ENCODE data around the gene OTULIN. TPM values are rescaled to one million over a fixed set of nuclear protein-coding genes. Genes with fewer than 3 reads are reported as not detected.

Gene OTULIN
- total RNA-seq, 6 experiments from 2014 or later, result 25.2 to 34.8 (median 29.2) TPM

GRCh38 chr5:14628346-14628745, 36.2 kb upstream of the OTULIN start:
- DNase-seq, result peak in 2 of 3 donors; percentile 54 to 56

DNA sequence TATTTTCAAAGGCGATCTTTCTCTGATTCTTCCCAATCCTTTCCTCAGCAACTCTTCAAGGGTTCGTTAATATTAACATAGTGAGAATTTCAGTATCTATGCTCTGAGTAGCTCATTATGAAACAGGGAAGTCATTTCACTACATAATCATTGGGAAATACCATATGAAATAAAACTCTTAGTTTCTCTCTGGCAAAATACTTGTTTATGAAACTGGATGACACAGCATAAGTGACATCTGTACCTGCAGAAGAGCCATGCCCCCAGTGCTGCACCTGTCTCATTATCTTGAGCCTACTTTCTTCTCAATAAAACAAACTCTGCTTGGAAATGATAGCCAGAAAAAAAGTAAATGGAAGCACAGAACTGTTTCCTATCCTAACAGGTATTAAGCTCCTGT, 33.8 kb upstream of the OTULIN start:
- TF ChIP-seq, protein P1, sequence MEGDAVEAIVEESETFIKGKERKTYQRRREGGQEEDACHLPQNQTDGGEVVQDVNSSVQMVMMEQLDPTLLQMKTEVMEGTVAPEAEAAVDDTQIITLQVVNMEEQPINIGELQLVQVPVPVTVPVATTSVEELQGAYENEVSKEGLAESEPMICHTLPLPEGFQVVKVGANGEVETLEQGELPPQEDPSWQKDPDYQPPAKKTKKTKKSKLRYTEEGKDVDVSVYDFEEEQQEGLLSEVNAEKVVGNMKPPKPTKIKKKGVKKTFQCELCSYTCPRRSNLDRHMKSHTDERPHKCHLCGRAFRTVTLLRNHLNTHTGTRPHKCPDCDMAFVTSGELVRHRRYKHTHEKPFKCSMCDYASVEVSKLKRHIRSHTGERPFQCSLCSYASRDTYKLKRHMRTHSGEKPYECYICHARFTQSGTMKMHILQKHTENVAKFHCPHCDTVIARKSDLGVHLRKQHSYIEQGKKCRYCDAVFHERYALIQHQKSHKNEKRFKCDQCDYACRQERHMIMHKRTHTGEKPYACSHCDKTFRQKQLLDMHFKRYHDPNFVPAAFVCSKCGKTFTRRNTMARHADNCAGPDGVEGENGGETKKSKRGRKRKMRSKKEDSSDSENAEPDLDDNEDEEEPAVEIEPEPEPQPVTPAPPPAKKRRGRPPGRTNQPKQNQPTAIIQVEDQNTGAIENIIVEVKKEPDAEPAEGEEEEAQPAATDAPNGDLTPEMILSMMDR (IDR thresholded peaks at IDR 0.05), result no peak
- no peak for TF ChIP-seq POLR2A (IDR thresholded peaks at IDR 0.05)
- 42% methylated on average over 2 of the region's 2 CpGs for WGBS (ENCODE audit: insufficient coverage, low coverage, low lambda C conversion rate, missing lambda C conversion rate)
- ATAC-seq (no peak), DNase-seq (no peak)
- Histone ChIP-seq H3K27ac (no peak overlapping the region), H3K27me3 (no peaks in the 10 kb centered on the region), H3K9me3 (no peaks in the 10 kb centered on the region), H3K36me3 (no peaks in the 10 kb centered on the region), H3K4me1 (no peaks in the 10 kb centered on the region), H3K4me3 (no peak overlapping the region)
- intact Hi-C loops (cut with DNase I), result no loop called here

More at GRCh38 chr5:14628346-14628745, 36.2 kb upstream of the OTULIN start:
- Histone ChIP-seq H3K27ac (no peak overlapping the region), H3K9me3 (no peaks in the 10 kb centered on the region), H3K36me3 (no peaks in the 10 kb centered on the region), H3K27me3 (no peaks in the 10 kb centered on the region), H3K4me3 (no peak overlapping the region), H3K4me1 (no peaks in the 10 kb centered on the region)
- intact Hi-C loops (cut with DNase I), result no loop called here
- ATAC-seq, result peak in 3 of 4 donors; percentile 51 to 60 (median 58)
- no peak for TF ChIP-seq POLR2A (IDR thresholded peaks at IDR 0.05)
- TF ChIP-seq, protein P1 (IDR thresholded peaks at IDR 0.05), result no peak
- 6% methylated on average over 3 of the region's 3 CpGs for WGBS (ENCODE audit: insufficient coverage, low coverage, low lambda C conversion rate, missing lambda C conversion rate)

GRCh38 chr5:14635656-14636055, 28.9 kb upstream of the OTULIN start:
- DNase-seq (no peak), ATAC-seq (no peak)
- Histone ChIP-seq H3K4me1 (no peaks in the 10 kb centered on the region), H3K27me3 (no peaks in the 10 kb centered on the region), H3K4me3 (no peak overlapping the region), H3K9me3 (no peaks in the 10 kb centered on the region), H3K27ac (no peak overlapping the region), H3K36me3 (no peaks in the 10 kb centered on the region)
- 64% methylated on average over 2 of the region's 2 CpGs for WGBS (ENCODE audit: insufficient coverage, low coverage, low lambda C conversion rate, missing lambda C conversion rate)
- TF ChIP-seq, protein P1 (IDR thresholded peaks at IDR 0.05), result no peak
- no peak for TF ChIP-seq POLR2A (IDR thresholded peaks at IDR 0.05)
- intact Hi-C loops (cut with DNase I), result no loop called here

DNA sequence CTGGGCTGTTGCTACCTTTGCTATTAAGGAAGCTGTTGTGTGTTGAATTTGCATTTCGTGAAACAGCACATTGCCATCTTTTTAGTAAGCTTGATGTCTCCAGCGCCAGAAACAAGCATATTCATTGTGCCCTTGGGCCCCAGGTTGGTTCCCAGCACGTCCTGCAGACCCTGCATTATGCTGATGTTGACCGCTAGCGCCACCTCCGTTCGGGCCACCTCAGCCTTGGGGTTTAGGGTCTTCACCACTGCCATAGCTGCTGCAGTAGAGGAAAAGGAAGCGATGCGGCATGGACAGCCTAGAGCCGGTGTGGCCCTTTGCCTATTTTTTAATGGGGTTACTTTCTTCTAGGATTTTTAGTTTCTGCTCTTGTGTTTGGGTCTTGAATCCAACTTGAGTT, 23.8 kb upstream of the OTULIN start:
- H3K9me3 ChIP-seq, result no peaks in the 10 kb centered on the region
- no peaks in the 10 kb centered on the region for H3K36me3 ChIP-seq
- WGBS (ENCODE audit: insufficient coverage, low coverage, low lambda C conversion rate, missing lambda C conversion rate), result 76% methylated on average over 10 of the region's 10 CpGs
- ATAC-seq (no peak), DNase-seq (no peak)
- intact Hi-C loops (cut with DNase I), result loop anchor here in 1 of 2 donors (10.0 kb wide), 1 partner anchor 236 kb away; no protein-coding TSS in a partner anchor
- H3K27me3 ChIP-seq, result no peaks in the 10 kb centered on the region
- no peak overlapping the region for H3K4me3 ChIP-seq
- H3K27ac ChIP-seq, result no peak overlapping the region
- TF ChIP-seq POLR2A (IDR thresholded peaks at IDR 0.05), result no peak
- TF ChIP-seq, protein P1 (IDR thresholded peaks at IDR 0.05), result no peak
- H3K4me1 ChIP-seq, result no peaks in the 10 kb centered on the region

All from right lobe of liver (tissue), 6 donors.